ENCODE data around the gene SUPT3H.

SUPT3H gene

DNA sequence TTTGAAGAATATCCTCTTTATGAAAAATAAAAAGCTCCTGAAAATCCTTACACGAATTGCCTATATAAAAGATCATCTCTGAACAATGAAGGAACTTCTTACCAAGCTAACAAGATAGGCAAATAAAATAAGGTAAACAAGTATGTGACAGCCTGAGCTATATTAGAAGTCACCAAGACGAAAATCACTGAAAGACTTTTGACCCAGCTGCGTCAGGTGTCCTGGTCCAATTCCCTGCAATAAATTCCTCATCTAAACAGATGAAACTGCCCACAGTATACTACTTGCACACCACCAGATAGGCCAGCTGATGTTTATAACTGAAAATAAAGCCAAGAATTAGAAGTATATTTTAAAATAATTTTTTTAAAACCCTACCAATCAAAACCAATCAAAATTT, 117.0 kb downstream of the SUPT3H start:
- no peak for DNase-seq

DNA sequence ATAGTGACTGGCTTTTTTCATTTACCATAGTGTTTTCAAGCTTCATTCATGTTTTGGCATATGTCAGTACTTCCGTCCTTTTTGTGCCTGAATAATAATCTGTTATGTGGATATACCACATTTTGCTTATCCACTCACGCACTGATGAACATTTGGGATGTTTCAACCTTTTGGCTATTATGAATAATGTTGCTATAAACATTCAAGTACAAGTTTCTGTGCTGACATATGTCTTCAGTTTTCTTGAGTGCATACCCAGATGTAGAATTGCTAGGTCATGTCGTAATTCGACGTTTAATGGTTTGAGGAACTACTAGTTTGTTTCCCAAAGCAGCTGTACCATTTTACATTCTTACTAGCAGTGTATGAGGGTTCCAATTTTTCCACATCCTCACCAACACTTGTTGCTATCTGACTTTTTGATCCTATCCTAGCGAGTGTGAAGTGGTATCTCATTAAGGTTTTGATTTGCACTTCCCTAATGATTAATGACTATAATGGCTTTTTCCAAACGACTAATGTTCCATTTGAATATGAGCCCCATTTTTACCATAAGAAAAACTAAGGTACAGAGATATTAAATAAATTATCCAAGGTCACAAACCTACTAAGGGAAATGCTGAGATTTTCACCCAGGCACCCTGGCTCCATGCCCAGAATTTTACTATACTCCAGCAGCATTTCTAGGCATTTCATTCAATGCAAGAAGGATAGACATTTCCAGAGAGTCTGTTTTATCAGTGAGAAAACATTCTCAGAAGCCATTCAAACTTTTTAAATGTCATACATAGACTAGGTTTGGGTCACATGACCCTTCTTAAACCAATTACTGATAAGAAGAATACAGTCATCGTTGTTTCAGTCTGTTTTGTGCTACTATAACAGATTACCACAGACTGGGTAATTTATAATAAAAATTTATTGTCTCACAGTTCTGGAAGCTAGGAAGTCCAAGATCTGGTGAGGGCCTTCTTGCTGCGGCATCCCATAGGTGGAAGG, 120.7 kb downstream of the SUPT3H start:
- DNase-seq = no peak

DNA sequence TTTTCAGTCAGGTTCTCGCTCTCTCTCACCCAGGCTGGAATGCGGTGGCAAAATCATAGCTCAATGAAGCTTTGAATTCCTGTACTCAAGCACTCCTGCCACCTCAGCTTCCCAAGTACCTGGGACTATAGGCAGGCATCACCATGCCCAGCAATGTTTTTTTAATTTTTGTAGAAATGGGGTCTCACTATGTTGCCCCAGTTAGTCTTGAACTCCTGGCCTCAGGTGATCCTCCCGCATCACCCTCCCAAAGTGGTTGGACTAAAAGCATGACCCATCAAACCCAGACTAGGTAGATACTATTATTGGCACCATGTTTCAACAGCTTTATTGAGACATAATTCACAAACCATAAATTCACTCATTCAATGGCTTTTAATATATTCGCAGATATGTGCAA, 122.3 kb downstream of the SUPT3H start:
- DNase-seq = no peak

DNA sequence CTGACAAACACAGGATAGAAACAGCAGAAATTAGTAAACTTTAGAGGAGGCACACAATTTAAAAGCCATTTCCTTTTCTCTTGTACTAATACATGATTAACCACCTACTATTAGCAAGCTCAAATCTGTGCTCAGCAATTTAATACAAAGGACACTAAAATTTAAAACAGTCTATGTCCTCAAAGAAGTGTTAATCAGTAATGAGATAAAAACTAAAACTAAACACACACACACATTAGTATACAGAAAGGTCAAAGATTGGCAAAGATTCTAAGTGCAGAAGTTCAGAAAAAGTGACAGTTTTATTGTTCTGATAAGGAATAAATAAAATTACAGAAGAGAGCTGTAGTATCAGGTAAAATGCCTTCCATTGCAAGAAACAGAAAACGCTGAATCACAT, 123.5 kb downstream of the SUPT3H start:
- DNase-seq = no peak

DNA sequence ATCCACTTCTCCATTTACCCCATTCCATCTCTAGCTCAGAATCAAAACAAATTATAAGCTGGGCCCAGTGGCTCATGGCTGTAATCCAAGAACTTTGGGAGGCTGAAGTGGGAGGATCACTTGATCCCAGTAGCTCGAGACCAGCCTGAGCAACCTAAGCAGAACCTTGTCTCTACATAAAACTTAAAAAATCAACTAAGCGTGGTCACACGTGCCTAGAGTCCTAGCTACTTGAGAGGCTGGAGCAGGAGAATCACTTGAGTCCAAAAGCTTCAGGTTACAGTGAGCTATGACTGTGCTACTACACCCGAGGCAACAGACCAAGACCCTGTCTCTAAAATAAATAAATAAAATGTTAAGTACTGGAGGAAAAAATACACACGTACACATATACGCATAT, 124.3 kb downstream of the SUPT3H start:
- no peak for DNase-seq

DNA sequence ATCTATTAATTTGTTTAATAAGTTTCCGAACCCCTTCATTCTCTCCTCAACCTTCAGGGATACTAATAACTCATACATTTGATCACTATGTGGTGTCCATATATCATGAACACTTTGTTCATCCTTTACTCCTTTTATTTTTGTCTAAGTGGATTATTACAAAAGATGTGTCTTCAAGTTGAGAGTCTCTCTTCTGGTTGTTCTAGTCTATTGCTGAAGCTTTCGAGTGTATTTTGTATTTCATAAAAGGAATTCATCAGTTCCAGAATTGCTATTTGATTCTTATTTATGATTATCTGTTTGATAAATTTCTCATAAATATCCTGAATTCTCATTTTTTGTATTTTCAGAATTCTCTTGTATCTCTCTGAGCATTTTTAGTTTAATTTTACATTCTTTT, 146.1 kb downstream of the SUPT3H start:
- no peak for DNase-seq

DNA sequence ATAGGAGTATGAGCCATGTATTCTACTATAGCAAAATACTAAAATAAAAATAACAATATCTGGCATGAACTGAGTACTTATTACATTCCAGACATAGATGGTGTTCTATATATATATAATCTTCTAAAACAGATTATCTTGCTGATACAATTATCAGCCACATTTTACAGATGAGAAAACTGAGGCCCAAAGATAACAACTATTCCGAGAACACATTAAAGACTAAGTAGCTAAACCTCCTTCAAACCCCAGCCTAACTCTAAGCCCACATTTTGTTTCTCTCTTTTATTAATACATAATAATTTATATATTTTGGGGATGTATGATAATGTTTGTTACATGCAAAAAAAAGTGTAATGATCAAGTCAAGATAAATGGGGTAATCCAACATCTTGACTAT, 148.3 kb downstream of the SUPT3H start:
- no peak for DNase-seq

DNA sequence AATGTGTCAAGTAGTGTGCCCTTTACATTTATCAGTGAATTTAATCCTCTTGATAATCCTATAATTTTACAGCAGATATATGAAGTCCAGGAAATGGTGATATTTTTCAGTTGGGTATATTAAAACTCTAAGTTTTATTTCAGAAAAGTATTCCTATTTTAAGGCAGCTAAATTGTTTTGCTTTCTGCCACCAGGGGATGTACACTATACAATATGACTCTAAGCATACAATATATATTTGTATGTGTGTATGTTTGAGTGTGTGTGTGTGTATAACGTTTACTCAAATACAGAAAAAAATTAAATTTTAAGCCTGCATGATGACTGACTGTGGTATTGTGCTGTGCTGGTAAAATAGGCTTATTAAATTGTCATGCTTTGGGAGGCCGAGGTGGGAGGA, 151.7 kb downstream of the SUPT3H start:
- DNase-seq = no peak

DNA sequence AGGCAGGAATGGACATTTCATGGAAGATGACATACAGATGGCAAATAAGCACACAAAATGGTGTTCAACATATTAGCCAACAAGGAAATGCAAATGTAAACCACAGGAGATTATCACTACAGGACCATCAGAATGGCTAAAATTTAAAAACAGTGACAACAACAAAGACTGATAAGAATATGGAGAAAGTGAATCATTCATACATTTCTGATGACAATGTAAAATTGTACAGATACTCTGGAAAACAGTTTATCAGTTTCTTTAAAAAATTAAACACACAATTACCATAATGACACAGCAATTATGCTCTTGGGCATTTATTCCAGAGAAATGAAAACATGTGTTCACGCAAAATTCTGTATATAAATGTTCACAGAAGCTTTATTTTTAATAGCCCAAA, 155.4 kb downstream of the SUPT3H start:
- no peak for DNase-seq

DNA sequence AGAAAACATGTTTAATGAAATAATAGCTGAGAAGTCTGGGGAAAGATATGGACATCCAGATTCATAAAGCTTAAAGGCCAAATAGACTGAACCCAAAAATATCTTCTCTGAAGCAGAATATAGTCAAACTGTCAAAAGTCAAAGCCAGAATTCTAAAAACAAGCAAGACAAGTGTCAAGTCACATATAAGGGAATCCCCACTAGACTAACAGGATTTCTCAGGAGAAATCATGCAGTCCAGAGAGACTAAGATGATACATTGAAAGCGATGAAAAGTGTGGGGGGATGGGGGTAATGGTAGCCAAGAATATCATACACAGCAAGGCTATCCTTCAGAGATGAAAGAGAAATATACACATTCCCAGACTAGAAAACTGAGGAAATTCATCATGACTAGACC, 162.0 kb downstream of the SUPT3H start:
- no peak for DNase-seq

DNA sequence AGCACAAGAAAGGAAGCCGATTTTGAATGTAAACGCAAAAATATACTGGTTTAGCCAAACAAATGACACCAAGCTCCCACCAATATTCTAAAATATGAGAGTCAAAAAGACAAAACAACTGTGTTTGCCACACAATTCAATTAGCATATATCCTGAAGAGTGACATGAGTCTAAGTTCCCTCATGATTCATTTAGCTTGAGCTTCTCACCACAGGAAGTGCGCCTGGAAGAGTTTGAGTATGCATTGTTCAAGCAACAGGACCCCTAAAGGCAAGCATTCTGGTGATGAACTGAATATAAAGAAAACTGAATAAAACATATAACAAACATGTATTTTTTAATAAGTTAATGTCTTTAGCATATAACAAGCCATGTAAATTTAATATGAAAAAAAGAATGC, 164.8 kb downstream of the SUPT3H start:
- DNase-seq = no peak

DNA sequence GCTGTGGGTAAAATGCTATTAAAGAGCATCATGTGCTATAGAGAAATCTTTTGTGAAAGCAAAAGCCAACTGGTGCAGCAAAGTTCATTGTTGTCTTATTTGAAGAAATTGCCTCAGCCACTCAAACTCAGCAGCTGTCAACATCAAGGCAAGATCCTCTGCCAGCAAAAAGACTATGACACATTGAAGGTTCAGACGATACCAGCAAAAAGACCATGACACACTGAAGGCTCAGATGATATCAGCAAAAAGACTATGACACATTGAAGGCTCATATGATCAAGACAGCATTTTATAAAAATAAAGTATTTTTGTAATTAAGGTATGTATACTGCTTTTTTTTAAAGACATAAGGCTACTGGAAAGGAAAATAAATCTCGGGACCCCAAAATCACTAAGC, 168.0 kb downstream of the SUPT3H start:
- DNase-seq = no peak

DNA sequence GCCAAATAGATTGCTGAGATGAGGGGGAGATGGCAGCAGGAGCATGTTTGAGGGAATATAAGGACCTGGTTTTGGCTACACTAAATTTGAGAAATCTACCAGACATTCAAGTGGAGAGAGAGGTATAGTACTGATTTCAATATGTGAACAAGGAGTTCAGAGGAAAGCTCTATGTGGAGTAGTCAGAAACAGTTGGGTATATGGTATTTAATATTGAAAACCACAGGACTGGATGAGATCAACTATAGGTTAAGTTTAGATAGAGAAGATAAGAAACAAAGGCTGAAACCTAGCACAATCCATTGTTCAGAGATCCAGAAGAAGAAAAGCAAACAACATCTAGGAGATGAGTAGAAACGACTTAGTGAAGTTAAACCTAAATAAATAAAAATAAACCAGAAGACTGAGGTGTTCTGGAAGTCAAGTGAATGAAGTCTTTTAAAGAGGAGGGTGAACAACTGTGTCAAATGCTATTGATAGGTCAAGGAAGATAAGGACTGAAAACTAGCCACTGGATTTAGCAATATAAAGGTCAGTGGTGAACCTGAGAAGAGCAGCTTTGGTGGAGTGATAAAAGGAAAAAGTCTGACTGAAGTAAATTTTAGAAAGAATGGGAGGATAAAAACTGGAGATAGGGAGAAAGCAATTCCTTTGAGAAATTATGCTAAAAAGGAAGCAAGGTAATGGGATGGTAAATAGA, 170.8 kb downstream of the SUPT3H start:
- DNase-seq = no peak

DNA sequence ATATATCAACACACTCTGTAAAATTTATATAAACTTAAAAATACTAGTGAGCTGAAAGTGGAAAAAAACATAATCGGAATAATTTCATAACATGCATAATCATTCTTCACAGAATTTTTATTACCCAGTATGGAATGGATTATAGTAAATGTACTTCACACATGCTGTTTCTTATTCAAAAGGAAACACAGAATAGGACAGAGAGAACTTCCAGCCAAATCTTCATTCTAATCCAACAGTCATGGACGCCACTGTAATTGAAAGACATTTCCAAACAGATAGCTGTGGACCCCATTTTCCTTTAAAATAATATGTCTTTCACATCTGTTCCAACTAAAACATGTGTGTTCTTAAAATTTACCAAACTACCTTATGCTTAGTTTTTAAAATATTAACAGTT, 176.2 kb downstream of the SUPT3H start:
- DNase-seq = no peak

DNA sequence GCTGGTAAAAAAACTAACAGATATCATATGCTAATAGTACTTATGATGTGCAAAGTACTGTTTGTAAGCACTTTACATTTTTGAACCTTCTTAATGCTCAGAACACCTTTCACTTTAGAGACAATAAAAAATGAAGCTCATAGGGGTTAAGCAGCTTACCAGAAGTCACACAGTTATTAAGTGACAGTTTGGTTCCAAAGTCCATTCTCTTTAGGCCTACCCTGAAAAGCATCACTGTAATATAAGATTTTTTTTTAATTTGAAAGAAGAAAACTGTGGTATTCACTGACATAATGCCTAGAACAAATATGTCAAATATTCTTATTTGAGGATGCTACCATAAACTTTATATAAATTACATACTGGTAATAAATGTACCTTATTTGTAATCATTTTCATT, 177.2 kb downstream of the SUPT3H start:
- no peak for DNase-seq

DNA sequence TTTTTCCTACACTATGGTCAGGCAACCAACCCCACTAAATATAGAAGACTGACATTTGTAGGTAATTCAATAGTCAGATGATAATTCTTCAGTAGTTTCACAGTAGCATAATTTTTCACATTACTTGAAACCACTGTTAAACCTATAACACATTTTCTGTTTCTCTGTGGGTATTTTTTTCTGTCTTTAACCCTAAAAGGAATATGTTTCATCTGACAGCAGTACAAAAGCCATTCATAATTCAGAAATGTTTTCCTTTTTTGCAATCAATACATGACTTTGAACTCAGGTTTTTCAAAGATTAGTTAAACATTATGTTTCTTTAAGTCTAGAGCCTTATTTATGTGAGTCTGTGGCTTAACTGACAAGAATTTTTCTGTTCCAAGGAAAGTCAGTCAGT, 178.2 kb downstream of the SUPT3H start:
- no peak for DNase-seq

DNA sequence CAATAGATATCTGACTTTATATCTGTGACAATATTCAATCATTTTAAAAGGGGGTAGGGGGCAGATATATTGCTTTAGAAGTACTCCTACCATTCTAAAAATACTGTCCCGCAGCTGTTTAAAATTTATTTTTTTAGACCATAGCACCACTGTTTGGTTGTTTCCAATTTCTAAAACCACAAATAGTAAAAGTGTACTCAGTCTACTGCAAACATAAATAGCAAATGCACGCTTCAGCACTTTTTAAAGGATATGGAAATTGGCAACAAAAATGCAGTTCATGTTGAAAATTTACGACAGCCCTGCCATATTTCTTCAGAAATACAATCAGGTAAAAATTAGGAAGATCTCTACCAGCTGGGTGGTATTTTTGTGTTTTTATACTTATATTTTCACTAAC, 181.6 kb downstream of the SUPT3H start:
- DNase-seq = no peak

DNA sequence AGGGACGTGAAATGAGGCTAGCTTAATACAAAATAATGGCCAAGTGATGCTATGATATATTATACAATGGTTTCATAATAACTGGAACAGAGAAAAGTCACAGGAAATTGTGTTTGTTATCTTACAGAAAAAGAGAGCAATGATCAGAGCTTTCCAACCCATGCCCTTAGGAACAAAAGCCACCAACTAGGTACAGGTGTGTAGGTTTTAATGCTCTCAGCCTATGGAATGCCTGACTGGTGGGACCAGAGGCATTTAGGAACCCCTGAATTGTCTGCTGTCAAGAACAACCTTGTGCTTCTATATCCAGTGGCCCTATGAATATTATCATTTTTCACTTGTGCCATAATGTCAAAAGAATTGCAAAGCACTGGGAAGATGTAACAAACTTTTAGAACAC, 182.6 kb downstream of the SUPT3H start:
- DNase-seq = no peak

DNA sequence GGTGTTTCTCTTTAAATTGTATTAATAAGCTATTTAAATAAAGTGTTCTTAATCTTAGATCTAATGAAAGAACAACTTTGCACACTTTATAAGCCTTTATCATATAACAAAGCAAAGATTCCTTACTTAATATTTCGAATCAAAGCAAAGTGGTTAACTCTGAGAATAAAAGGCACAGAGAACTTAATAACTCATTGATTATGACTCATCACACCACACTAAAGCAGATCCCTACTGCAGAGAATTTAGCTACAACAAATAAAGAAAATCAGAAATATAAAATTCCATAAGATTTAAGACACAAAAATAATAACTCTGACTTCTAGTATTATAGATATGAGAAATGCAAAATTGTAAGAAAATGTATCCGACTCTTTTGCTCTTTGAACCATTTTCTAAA, 185.2 kb downstream of the SUPT3H start:
- no peak for DNase-seq

DNA sequence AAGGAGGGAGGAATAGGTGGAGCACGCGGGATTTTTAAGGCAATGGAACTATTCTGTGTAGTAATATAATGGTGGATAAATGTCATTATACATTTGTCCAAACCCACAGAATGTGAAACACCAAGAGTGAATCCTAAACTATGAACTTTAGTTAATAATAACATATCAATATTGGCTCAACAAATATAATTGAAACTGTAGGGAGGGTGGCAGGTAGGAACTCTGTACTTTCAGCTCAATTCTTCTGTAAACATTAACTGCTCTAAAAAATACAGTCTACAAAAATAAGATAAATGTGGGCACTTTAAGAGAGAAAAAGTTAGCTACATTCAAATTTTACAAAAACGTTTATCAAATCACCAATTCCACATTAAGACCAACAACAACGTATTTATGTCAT, 186.3 kb downstream of the SUPT3H start:
- no peak for DNase-seq

DNA sequence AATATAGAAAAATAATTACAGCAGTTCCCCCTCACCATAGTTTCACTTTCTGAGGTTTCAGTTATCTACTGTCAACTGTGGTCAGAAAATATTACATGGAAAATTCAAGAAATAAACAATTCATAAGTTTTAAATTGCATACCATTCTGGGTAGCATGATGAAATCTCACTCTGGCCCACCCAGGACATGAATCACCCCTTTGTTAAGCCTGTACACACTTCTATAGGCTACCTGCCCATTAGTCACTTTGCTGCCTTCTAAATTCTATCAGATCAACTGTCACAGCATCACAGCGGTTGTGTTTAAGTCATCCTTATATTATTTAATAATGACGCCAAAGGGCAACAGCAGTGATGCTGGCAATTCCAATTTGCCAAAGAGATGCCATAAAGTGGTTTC, 189.9 kb downstream of the SUPT3H start:
- no peak for DNase-seq

DNA sequence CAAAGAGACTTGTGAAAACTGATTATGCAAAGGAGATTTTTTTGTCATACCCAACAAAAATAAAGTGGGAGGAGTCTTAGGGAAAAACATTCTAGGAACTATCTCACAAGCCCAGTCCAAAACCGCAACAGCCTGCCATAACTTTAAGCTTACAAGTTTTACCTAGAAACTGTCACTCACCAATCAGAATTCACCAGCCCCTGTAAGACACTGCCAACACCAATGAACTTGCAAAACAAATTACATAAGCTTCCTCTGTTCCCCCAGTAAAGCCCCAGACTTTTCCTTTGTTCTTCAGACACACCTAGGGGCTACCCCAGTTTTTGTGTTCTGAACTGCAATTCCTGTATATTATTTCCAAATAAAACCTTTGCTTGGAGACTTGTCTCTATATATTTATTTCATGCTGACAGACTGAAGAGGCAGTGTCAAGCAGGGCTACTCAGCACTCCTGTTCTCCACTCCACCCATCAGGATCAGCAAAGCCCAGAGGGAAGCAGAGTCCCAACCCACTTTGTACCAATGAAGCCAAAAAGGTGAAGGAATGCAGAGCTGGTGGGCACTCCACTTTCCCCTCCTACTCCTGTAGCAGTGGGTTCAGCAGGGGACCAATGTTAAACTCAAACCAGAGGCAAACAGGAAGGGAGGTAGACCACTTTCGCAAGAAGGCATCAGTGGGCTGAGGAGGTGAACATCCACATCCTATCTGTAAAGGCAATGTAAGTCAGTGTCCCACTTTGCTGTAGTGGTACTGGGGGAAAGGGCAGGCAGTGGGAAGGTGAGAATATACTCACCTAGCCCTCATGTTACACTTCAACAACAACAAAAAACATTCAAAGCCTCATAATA, 192.1 kb downstream of the SUPT3H start:
- DNase-seq = no peak
